ENCODE data around the gene XAB2. TPM values are rescaled to one million over a fixed set of nuclear protein-coding genes. Genes with fewer than 3 reads are reported as not detected.

The XAB2 gene
- total and polyA plus RNA-seq, 2 experiments from 2014 or later, result 12.2 to 33.0 TPM

GRCh38 chr19:7605490-7606222, 23.7 kb downstream of the XAB2 start:
- 70 to 88% methylated on average over 8 to 14 of the region's 14 CpGs for WGBS, 2 experiments (ENCODE audit: low coverage in 1 of 2, low lambda C conversion rate in 2 of 2, missing lambda C conversion rate in 2 of 2)
- H2AFZ ChIP-seq, result no peak overlapping the region
- no peak overlapping the region for H3K27ac ChIP-seq
- no peaks in the 10 kb centered on the region for H4K20me1 ChIP-seq (ENCODE audit: insufficient read depth)
- TF ChIP-seq EZH2 (IDR thresholded peaks at IDR 0.05; ENCODE audit: insufficient read depth, poor library complexity, severe bottlenecking) (no peak), EZH2phosphoT487 (IDR thresholded peaks at IDR 0.05; ENCODE audit: insufficient read depth, low read depth) (no peak)
- no peaks in the 10 kb centered on the region for H3K27me3 ChIP-seq (replicated peaks; ENCODE audit: insufficient read depth)
- H3K4me2 ChIP-seq (ENCODE audit: unreplicated experiment), result no peak overlapping the region
- in situ Hi-C loops (cut with MboI), result no loop called here
- DNase-seq, result peak; percentile 19
- H3F3A ChIP-seq (ENCODE audit: insufficient read depth), result no peaks in the 10 kb centered on the region
- H3K9ac ChIP-seq, result no peak overlapping the region
- no peaks in the 10 kb centered on the region for H3K36me3 ChIP-seq (ENCODE audit: low read depth)
- H3K79me2 ChIP-seq (ENCODE audit: insufficient read depth), result no peaks in the 10 kb centered on the region
- H3K9me3 ChIP-seq (ENCODE audit: low read depth), result no peaks in the 10 kb centered on the region
- H3K4me3 ChIP-seq, result no peak overlapping the region
- H3K9me2 ChIP-seq (ENCODE audit: insufficient read depth), result no peaks in the 10 kb centered on the region
- no peaks in the 10 kb centered on the region for H3K4me1 ChIP-seq (ENCODE audit: insufficient read depth)

GRCh38 chr19:7603919-7604318, 25.4 kb downstream of the XAB2 start:
- Histone ChIP-seq H3K27me3 (replicated peaks; ENCODE audit: insufficient read depth) (no peaks in the 10 kb centered on the region), H3K4me2 (ENCODE audit: unreplicated experiment) (no peak overlapping the region), H3K9ac (no peak overlapping the region), H3K9me3 (ENCODE audit: low read depth) (no peaks in the 10 kb centered on the region), H3K36me3 (ENCODE audit: low read depth) (no peaks in the 10 kb centered on the region), H3F3A (ENCODE audit: insufficient read depth) (no peaks in the 10 kb centered on the region), H3K4me3 (no peak overlapping the region), H3K79me2 (ENCODE audit: insufficient read depth) (no peaks in the 10 kb centered on the region), H4K20me1 (ENCODE audit: insufficient read depth) (no peaks in the 10 kb centered on the region), H2AFZ (no peak overlapping the region), H3K27ac (no peak overlapping the region), H3K9me2 (ENCODE audit: insufficient read depth) (no peaks in the 10 kb centered on the region), H3K4me1 (ENCODE audit: insufficient read depth) (no peaks in the 10 kb centered on the region)
- WGBS, 2 experiments (ENCODE audit: low coverage in 1 of 2, low lambda C conversion rate in 2 of 2, missing lambda C conversion rate in 2 of 2), result 80 to 81% methylated on average over 9 of the region's 9 CpGs
- TF ChIP-seq EZH2 (IDR thresholded peaks at IDR 0.05; ENCODE audit: insufficient read depth, poor library complexity, severe bottlenecking), result no peak
- no peak for TF ChIP-seq EZH2phosphoT487 (IDR thresholded peaks at IDR 0.05; ENCODE audit: insufficient read depth, low read depth)
- no peak for DNase-seq
- in situ Hi-C loops (cut with MboI), result no loop called here

GRCh38 chr19:7602935-7603497, 26.3 kb downstream of the XAB2 start:
- H3K27ac ChIP-seq, result no peak overlapping the region
- no peak overlapping the region for H3K4me2 ChIP-seq (ENCODE audit: unreplicated experiment)
- H3F3A ChIP-seq (ENCODE audit: insufficient read depth), result no peaks in the 10 kb centered on the region
- no peak overlapping the region for H3K4me3 ChIP-seq
- no peaks in the 10 kb centered on the region for H3K9me2 ChIP-seq (ENCODE audit: insufficient read depth)
- DNase-seq, result no peak
- H2AFZ ChIP-seq, result no peak overlapping the region
- 51 to 66% methylated on average over 11 of the region's 11 CpGs for WGBS, 2 experiments (ENCODE audit: low coverage in 1 of 2, low lambda C conversion rate in 2 of 2, missing lambda C conversion rate in 2 of 2)
- no peaks in the 10 kb centered on the region for H4K20me1 ChIP-seq (ENCODE audit: insufficient read depth)
- no peaks in the 10 kb centered on the region for H3K36me3 ChIP-seq (ENCODE audit: low read depth)
- H3K27me3 ChIP-seq (replicated peaks; ENCODE audit: insufficient read depth), result no peaks in the 10 kb centered on the region
- H3K4me1 ChIP-seq (ENCODE audit: insufficient read depth), result no peaks in the 10 kb centered on the region
- no peaks in the 10 kb centered on the region for H3K79me2 ChIP-seq (ENCODE audit: insufficient read depth)
- TF ChIP-seq EZH2phosphoT487 (IDR thresholded peaks at IDR 0.05; ENCODE audit: insufficient read depth, low read depth), result no peak
- TF ChIP-seq EZH2 (IDR thresholded peaks at IDR 0.05; ENCODE audit: insufficient read depth, poor library complexity, severe bottlenecking), result no peak
- in situ Hi-C loops (cut with MboI), result no loop called here
- no peak overlapping the region for H3K9ac ChIP-seq
- H3K9me3 ChIP-seq (ENCODE audit: low read depth), result no peaks in the 10 kb centered on the region

GRCh38 chr19:7602240-7602934, 27.0 kb downstream of the XAB2 start:
- H4K20me1 ChIP-seq (ENCODE audit: insufficient read depth), result no peaks in the 10 kb centered on the region
- H3K27ac ChIP-seq, result no peak overlapping the region
- H3K9me2 ChIP-seq (ENCODE audit: insufficient read depth), result no peaks in the 10 kb centered on the region
- in situ Hi-C loops (cut with MboI), result no loop called here
- no peaks in the 10 kb centered on the region for H3K36me3 ChIP-seq (ENCODE audit: low read depth)
- H3K4me1 ChIP-seq (ENCODE audit: insufficient read depth), result no peaks in the 10 kb centered on the region
- H3K79me2 ChIP-seq (ENCODE audit: insufficient read depth), result no peaks in the 10 kb centered on the region
- no peak overlapping the region for H3K4me2 ChIP-seq (ENCODE audit: unreplicated experiment)
- TF ChIP-seq EZH2phosphoT487 (IDR thresholded peaks at IDR 0.05; ENCODE audit: insufficient read depth, low read depth), result no peak
- TF ChIP-seq EZH2 (IDR thresholded peaks at IDR 0.05; ENCODE audit: insufficient read depth, poor library complexity, severe bottlenecking), result no peak
- H3F3A ChIP-seq (ENCODE audit: insufficient read depth), result no peaks in the 10 kb centered on the region
- no peak overlapping the region for H3K4me3 ChIP-seq
- 27 to 36% methylated on average over 11 to 15 of the region's 15 CpGs for WGBS, 2 experiments (ENCODE audit: low coverage in 1 of 2, low lambda C conversion rate in 2 of 2, missing lambda C conversion rate in 2 of 2)
- no peak overlapping the region for H3K9ac ChIP-seq
- no peak overlapping the region for H2AFZ ChIP-seq
- no peaks in the 10 kb centered on the region for H3K9me3 ChIP-seq (ENCODE audit: low read depth)
- peaks cover 6% of the 10 kb centered on the region for H3K27me3 ChIP-seq (replicated peaks; ENCODE audit: insufficient read depth)
- DNase-seq, result no peak
